Omental fat pad (tissue), 4 donors: ENCODE measurements around the gene ZNF491. TPM values are rescaled to one million over a fixed set of nuclear protein-coding genes. Genes with fewer than 3 reads are reported as not detected.
A peak's percentile ranks its signal among the peaks of the same experiment; 100 is the strongest.

Experiments
- ATAC-seq: fragments of 150-250 bp; one replicate; pipeline ENCODE4 v1.9.1; 2016; ENCODE audit warnings: mild to moderate bottlenecking, moderate library complexity; ENCODE audit not compliant: low FRiP score
- DNase-seq: peaks from one replicate; pipeline ENCODE4 v3.0.0-alpha.2; 2019; ENCODE audit warnings: low spot score
- CTCF ChIP-seq, 3 donors: fragments of 450-650 bp; IDR thresholded peaks; one replicate each; pipeline ENCODE4 v1.5.1; 2016 to 2017; ENCODE audit warnings: antibody characterized with exemption in 3 of 3, mild to moderate bottlenecking in 3 of 3, moderate library complexity in 2 of 3
- total RNA-seq, 4 donors: library from RNA; depleted of rRNA; stranded (reverse); fragments of >200 nt; gene quantifications; one replicate each; pipeline ENCODE4 v1.1.0, GENCODE V29; 2016

ZNF491 gene
- total RNA-seq, 4 donors from 2014 or later, result 0.36 to 3.9 (median 0.76) TPM

DNA sequence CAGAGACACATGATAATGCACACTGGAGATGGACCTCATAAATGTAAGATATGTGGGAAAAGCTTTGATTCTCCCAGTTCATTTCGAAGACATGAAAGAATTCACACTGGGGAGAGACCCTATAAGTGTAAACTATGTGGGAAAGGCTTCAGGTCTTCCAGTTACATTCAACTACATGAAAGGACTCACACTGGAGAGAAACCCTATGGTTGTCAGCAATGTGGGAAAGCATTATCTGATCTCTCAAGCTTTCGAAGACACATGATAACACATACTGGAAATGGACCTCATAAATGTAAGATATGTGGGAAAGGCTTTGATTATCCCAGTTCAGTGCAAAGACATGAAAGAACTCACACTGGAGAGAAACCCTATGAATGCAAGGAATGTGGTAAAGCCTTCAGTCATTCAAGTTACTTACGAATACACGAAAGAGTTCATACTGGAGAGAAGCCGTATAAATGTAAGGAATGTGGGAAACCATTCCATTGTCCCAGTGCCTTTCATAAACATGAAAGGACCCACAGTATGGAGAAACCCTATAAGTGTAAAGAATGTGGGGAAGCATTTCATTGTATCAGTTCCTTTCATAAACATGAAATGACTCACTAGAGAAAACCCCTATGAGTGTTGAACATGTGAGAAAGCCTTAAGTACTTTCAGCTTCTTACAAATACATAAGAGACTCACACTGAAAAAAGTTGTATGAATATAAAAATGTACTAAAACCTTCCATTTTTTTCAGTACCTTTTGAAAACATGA lies 16.8 kb upstream of the ZNF491 start:
- no peak for TF ChIP-seq CTCF (IDR thresholded peaks at IDR 0.05)
- no peak for DNase-seq
- no peak for ATAC-seq

GRCh38 chr19:11783767-11784166 lies 14.6 kb upstream of the ZNF491 start:
- no peak for ATAC-seq
- no peak for DNase-seq
- no peak for TF ChIP-seq CTCF (IDR thresholded peaks at IDR 0.05)

GRCh38 chr19:11784356-11784755 lies 14.0 kb upstream of the ZNF491 start:
- no peak for TF ChIP-seq CTCF (IDR thresholded peaks at IDR 0.05)
- ATAC-seq (no peak), DNase-seq (no peak)

- DNase-seq, result no peak
- no peak for ATAC-seq
- no peak for TF ChIP-seq CTCF (IDR thresholded peaks at IDR 0.05)
Measured at GRCh38 chr19:11787536-11787935, 10.8 kb upstream of the ZNF491 start.

GRCh38 chr19:11792942-11793341 lies 5.4 kb upstream of the ZNF491 start:
- TF ChIP-seq CTCF (IDR thresholded peaks at IDR 0.05), result no peak
- ATAC-seq (no peak), DNase-seq (no peak)

DNA sequence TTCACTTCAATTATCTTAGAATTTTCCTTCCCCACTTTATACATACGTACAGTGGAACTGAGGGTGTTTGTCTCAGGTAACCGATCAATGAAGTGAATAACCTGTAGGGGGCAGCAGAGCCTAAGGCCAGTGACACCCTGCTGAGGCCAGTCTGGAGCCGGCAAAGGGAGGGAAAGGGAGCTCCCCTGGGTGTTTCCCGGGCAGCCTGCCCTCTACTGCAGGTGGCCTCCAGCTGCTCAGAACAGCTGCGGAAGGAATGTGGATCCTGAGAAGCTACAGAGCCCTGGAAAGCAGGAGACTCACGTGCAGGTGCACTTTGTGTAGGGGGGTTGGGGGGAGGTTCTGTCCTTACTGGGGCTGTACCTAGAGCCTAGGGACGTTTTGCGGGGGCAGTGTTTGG lies 832 bp upstream of the ZNF491 start:
- DNase-seq (peak; percentile 50), ATAC-seq (peak; percentile 79)
- peak in 1 of 3 donors; percentile 67 for TF ChIP-seq CTCF (IDR thresholded peaks at IDR 0.05)
